SKM-1 treated with dmso at 0.1 percent for 144 hours (cell line): ENCODE measurements around the gene MALT1.

ENCODE experiments used
- DNase-seq: peaks from one replicate; lab custom pipeline; 2025; ENCODE audit not compliant: unreplicated experiment; lab: John Stamatoyannopoulos, UW

MALT1 gene

DNA sequence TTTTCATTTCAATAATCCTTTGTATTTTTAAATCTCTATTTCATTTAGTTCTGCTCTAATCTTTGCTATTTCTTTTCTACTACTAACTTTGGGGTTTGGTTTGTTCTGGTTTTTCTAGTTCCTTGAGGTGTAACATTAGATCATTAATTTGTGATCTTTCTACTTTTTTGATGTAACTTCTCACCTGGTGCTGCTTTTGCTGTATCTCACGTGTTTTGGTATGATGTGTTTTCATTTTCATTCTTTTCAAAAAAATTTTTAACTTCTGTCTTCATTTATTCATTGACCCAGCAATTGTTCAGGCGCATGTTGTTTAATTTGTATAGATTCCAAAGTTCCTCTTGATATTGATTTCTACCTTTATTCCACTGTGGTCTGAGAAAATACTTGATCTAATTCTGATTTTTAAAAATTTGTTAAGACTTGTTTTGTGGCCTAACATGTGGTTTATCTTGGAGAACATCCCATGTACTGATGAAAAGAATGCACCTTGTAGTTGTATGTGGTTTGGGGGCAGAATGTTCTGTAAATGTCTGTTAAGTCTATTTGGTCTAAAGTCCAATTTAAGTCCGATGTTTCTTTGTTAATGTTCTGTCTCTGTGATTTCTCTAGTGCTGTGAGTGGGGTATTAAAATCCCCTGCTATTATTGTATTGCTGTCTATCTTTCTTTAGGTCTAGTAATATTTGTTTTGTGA lies 17.3 kb upstream of the MALT1 start:
- DNase-seq = no peak

DNA sequence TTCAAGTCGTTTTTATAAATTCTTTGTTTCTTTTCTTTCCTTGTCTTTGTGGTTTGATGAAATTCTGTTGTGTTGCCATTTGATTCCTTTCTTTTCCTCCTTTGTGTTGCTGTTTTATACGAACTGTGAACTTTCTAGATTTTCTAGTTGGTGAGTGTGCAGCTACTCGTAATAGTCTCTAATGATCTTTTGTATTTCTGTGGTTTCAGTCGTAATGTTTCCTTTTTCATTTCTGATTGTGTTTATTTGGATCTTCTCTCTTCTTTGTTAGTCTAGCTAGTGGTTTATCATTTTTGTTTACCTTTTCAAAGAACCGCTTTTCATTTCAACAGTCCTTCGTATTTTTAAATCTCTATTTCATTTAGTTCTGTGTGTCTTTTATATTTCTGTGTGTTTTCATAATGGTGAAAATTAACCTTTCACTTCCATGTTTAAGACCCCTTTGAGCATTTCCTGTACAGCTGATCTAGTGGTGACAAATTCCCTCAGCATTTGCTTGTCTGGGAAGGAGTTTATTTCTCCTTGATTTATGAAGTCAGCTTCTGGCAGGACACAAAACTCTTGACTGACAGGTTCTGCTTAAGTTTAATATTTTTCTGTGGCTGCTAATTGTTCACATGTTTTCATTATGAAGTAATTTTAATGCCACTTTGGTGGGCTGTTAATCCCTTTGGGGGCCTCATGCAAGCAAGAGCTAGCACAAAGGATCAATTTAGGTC lies 16.2 kb upstream of the MALT1 start:
- DNase-seq = no peak

DNA sequence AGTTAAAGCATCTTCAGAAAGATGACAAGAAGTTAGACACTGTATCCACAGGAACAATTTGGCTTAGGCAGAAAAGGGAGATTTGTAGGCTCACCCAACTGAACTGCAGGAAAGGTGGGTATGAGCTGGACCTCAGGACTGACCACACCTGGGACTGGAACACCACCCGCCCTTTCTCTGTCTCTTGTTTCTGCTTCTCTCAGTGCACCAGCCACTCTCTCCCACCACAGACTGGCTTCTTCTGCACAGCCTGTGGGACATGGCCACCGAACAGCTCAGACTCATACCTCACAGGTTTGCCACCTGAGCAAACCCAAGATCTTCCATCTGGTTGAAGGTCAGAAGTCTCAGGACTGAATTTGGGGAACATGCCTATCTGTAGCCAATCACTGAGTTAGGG lies 14.2 kb upstream of the MALT1 start:
- DNase-seq = no peak

DNA sequence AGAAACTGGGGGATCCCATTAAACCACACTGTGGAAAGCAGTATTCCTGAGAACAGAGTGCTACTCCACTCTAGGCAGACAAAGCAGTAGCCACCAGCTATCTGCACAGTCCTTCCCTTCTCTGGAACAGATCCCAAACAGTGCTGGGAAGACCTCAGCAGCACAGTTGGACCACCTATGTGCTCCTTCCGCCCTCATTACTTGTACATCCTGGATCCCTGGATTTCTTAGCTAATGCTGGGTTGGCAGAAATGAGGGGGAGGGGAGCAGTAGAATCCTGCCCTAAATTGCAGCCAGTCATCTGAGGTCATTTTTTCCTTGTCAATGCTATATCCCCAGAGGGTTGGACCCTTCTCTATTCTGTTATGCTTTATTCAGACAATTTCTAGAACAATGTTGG lies 13.8 kb upstream of the MALT1 start:
- no peak for DNase-seq

DNA sequence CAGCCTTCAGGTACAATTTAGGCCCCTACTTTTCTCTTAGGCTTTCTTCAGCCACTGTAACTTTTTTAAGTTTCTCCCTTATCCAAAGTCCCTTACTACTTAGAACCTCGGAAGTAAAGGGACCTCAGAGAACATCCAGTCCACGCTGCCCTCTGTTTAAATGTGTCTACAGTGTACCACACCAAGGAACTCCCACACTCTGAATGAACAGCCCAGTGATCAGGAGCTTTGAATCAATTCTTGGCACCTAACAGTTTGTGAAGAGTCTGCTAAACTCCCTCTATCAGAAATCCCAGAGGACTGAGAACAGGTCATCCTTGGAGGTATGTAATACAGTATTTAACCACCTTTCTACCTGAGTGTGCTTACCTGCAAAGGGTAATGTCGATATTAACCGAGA lies 11.6 kb upstream of the MALT1 start:
- DNase-seq = no peak

DNA sequence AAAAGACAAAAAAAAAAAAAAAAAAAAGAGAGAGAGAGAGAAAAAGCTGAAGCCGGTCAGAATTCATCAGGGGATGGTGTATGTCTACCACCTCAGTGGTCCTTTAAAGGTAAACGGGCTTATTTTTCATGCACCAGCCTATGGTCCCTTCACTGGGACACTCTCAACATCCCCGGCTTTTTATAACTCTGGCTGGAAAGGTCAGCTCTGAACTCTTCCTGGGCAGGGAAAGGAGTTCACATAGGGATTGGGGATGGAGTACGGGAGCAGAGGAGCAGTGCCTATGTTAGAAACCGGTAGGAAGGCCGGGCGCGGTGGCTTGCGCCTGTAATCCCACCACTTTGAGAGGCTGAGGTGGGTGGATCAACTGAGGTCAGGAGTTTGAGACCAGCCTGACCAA lies 10.3 kb upstream of the MALT1 start:
- DNase-seq = no peak

DNA sequence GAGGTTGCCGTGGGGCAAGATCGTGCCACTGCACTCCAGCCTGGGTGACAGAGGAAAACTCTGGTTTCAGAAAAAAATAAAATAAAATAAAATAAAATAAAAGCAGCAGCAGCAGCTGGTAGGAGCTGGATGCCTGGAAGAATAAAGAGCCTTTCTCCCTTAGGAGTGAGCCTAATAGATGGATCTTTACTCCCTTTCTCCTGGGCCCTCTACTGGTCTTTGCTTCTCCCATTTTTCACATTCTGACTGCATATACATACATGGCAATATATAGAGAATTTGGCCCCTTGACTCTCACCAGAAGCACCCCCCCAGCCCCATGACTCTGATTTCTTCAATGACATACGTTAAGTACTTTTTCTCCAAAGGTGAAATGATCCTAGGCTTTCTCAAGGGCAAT lies 9.8 kb upstream of the MALT1 start:
- no peak for DNase-seq

DNA sequence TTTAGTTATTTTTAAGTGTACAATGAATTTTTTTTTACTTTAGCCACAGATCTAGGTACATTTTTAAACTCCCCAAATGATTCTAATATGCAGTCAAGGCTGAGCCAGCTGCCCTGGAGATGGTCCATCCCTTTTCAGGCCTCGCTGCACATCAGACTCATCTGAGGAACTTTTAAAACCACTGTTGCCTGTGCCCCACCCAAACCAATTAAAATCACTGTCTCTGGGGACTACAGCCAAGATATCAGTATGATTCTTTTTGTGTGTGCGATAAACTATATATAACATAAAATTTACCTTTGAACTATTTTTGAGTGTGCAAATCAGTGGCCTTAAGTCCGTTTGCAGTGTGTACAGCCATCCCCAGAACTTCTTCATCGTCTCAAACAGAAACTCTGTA lies 9.1 kb upstream of the MALT1 start:
- no peak for DNase-seq

DNA sequence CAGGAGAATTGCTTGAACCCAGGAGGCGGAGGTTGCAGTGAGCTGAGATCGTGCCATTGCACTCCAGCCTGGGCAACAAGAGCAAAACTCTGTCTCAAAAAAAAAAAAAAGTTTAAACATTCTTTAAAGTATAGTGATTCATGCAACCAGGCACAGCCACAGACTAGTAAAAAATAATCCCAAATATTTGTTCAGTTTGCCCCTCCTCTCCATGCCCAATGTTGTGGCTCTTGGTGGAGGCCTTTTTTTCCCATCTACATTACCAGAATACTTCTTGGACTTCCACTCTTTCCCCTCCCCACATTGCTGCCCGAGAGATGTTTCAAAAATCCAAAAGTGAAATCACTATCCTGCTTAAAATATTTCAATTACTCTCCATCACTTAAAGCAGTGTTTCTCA lies 5.1 kb upstream of the MALT1 start:
- no peak for DNase-seq

DNA sequence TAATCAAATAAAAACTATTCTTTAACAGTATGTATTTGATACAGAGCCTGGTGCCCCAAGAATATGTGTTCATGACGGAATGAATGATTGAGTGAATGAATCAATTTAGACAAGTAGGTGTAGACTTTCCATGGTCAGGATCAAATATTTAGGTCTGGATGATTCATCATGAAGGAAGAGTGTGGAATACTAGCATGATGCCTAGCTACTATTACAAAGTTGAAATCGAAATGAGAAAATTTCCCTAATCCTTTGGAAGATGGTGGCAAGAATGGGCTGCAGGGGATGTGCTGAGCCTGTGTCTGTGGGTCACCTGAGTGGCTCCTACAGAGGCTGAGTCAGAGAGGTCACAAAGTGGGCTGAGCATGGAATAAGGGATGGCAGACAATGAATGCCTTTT lies 3.1 kb upstream of the MALT1 start:
- no peak for DNase-seq

DNA sequence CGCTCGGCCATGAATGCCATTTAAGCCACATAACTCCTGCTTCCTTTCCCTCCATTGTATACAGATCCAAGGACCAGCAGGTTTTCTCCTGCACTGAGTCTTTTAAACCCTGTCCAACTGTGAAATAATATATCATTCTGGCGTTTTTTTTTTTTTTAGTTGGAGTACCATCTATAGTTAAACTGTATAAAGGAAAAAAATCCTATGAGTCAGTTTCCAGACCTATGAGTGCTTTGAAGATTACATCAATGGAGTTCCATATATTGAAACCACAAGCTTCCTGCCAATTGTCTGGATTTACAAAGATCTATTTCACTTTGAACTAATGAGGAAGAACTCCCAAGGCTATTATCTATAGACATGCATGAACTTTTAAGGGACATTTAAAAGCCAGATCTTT lies 2.4 kb upstream of the MALT1 start:
- DNase-seq = no peak

DNA sequence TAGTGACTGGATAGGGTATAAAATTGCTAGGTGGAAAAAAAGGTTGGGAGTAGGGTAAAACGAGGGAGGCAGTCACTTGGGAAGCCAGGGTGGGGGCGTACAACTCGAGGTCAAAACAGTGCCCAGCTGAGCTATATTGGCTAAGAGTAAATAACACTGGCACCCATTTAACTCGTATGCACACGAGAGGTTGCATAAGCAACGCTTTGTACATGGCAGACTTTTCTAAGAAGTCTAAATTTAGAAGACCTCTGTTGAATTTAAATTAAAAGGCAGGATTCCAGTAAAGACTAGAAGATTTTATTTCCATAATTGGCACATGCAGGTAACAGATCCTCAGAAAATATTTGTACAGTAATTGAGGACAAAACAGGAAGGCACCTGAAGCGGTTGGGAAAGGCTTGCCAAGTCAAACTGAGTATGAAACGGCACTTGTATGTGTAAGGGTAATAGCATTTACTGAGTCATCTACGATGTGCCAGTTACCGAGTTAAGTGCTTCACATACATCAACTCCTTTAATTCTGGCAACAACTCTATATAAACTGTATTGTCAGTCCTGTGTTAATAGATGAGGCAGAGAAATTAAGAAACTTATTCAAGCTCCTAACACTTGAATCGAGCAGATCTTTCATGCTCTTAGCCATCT lies 1.4 kb upstream of the MALT1 start:
- DNase-seq = no peak

DNA sequence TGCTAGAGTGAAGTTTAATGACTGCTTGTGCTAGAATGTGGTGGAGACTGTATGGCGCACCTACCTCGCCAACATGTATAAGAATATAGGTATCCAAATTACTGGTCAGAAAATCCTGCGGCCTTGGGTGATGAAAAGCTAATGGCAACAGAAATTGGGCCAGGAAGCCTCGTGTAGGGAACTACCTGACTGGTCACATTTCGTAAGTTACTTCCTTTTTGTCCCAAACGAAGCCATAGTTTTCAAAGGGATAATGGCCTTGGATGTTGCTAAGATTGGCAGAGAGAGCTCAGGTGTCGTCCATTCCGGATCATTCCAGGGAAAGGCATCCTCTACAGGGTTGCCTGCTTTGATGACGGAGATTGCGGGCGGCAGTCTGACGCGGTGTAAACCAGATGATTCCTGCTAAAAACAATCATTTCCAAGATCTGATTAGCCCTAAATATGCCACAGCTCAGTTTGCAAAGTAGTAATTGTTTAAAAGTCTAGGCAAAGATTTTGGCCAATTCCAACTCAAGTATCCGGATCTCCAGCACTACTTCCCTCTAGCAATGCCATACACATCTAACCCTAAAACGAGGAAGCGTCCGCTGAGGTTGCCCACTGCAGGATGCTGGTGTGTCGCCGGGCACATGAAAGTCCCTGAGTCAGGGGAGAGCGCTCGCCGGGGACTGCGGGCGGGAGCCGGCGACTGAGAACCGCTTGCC lies 708 bp upstream of the MALT1 start:
- peak; percentile 83 for DNase-seq

DNA sequence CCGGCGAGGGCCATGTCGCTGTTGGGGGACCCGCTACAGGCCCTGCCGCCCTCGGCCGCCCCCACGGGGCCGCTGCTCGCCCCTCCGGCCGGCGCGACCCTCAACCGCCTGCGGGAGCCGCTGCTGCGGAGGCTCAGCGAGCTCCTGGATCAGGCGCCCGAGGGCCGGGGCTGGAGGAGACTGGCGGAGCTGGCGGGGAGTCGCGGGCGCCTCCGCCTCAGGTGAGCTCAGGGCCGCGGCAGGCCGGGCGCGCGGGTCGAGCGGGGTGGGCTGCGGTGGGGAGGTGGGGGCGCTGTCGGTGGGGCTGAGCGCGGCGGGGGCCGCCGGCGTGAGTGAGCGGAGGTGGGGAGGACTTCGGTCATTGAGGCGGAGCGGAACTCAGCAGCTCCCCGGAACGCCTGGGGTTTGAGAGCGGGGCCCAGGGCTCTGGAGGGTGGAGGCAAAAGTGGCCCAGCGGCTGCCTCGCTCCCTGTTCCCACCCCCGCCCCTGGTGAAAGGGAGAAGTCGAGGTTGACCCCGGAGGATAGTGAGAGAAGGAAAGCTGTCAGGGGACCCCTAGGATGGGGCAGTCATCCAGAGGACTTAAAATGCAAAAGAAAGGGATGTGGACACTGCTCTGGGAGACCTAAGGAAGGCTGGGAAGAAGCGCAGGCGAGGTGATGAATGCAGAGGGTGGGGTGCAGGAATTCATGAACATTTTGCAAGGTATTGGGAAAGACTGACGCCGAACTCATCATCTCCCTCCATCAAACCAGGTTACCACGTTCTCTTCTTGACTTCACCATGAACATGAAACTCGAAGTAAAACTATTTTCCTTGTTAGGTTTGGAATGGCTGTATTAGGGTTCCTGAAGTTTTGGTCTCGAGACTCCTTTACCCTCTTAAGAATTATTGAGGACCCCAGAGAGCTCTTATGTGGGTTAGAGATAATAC lies 633 bp downstream of the MALT1 start:
- peak; percentile 37 for DNase-seq

DNA sequence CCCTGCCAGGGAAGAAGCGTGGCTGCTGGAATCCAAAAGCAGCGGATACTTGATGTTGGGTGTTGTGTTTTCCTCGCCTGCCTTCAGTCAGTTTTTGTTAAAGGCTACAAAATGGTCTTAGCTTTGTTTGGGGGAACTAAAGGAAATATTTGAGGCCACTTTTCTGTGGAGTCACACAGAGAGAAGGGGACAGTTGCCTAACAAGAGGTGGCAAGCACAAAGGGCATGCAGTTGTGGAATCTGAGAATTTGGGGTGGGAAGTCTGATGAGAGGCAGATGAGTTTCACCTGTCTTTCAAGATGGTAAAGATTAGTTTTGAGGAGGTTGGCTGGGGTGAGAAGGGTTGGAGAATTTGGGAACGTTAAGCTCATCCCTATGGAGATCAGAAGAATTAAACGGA lies 2.9 kb downstream of the MALT1 start:
- no peak for DNase-seq

DNA sequence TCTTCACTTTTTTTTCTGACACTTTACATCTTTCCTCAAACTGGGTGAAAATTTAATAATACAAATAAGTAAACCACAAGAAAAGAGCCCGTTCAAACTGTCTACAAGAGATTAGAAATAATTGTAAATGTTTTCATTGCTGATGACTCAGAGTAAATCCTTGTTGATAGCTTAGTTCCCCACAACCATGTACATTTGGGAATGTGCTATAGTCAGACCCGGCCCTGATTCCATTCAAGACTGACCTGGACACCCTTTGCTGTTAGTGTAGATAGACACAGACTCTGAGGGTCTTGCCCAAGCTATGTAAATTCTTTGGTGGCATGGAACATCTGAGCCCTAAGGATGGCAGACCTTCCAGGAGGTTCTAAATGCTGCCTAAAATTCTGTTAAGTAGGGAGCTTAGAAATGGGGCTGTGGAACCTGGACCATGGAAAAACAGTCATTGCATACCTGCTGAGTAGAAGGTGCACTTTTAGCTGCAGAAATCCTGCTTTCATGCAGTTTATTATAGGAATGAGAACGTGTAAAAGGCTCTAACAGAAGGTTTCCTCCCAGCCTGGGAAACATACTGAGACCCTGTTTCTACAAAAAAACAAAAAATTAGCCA lies 3.7 kb downstream of the MALT1 start:
- DNase-seq = no peak

DNA sequence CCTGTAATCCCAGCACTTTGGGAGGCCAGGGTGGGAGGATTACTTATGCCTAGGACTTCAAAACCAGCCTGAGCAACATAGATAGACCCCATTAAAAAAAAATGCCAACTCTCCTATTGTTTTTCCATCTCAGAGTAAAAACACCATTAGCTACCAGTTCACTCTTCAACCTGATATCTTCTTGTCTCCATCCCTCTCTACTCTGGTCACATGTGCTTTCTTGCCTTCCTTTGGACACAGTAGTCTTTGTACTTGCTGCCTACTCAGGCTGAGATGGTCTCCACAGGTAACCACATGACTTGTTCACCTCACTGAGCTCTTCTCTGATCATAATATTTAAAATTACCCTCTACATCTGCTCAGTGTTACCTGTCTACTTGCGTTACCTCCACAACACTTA lies 5.0 kb downstream of the MALT1 start:
- no peak for DNase-seq

DNA sequence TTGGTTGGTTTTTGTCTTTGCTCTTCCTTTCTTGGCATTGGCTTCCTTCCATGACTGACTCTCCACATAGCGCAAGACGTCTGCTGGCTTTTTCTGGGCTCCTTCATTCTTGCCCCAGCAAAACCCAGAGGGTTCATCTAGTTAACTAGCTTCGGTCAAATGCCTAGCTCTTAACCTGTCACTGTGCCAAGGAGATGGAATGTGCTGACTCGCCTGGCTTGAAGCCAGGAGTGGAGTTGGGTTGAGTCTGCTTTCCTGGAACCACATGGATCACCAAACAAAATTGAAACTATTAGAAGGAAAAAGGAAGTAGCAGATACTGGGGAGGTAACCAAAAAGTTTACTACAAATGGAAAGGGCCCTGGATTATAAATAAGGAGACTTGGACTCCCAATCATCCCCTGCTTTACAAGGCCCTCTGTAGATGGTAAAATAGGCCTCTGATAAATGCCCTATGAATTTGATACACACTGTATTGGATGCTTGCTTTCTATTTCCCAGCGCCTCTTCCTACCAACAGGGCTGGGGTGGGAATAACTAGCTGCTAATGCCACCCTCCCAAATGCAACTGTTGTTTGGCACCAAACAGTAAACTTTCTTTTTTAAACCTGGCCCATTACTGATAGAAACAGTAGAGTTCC lies 11.3 kb downstream of the MALT1 start:
- DNase-seq = no peak

DNA sequence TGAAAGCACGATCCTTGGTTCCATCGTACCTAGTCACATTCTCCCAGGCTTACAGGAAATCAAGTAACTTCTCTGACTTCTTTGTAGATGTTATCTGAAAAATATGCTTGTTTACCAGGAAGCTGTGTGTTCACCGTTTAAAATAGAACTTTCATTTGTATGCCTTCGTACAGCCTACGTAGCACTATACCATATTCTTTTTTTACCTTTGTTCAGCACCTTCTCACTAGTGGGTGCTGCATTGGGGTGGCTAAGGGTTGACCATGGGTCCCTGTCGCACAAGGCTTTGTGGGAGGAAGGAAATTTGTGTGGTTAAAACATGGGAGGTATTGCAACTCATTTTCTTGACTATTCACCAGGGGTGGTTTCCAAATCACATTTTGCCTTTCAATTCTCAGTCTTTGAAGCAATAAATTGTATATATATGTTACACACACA lies 16.6 kb downstream of the MALT1 start:
- no peak for DNase-seq

DNA sequence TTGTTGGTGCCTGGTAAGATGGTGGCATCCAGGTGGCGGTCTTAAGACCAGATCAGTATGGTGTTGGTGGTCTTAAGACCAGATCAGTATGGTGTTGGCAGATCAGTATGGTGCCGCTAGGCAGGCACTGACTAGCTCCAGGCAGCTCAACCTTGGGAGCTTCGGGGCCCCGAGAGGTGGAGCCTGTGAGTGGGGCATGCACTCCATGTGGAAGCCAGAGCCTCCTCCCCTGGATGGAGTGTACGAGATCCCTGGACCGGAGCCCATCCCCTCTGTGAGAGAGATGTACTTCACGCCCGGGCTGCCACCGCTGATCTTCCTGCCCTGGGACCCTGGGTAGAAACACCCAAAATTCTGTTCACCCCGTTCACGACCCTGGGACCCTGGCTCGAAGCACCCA lies 19.0 kb downstream of the MALT1 start:
- no peak for DNase-seq
